Measurements from ENCODE around the gene KANSL3. TPM values are rescaled to one million over a fixed set of nuclear protein-coding genes. Genes with fewer than 3 reads are reported as not detected.

Gene KANSL3
- polyA plus RNA-seq, 3 donors: 53.7 to 55.1 (median 54.2) TPM

DNA sequence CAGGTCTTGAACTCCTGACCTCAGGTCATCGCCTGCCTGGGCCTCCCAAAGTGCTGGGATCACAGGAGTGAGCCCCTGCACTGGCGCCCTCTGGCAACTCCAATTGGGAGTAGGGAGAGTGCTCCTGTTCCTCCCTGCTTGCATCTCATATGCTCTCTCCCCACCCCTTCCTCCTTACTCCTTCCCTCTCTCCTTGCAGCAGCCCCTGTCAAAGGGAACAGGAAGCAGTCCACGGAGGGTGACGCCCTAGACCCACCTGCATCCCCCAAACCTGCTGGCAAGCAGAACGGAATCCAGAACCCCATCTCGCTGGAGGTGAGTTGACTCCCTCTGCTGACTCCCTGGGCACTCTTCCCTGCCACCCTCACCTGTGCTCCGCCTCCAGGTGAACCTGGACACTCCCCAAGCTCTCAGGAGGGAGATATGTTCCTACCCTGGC, 90.9 kb downstream of the KANSL3 start:
- no peak for DNase-seq (ENCODE audit: low read depth in 3 of 3, low spot score in 2 of 3)

DNA sequence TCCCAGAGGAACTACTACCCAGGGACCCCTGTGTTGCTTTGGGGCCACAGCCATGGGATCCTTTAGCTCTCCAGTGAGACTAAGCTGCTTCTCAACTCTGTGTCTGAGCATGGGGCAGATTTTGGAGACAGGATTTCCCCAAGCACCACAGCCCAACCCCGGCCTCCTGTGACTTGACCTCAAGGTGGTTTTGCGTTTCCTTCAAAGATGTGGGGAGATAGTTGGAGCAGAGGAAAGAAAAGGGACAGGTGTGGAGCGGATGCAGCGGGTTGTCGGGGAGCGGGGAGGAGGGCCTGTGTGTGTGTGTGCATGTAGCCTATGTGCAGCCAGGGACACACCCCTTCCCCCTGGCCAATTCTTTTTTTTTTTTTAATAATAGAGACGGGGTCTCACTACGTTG, 91.3 kb downstream of the KANSL3 start:
- no peak for DNase-seq (ENCODE audit: low read depth in 3 of 3, low spot score in 2 of 3)

DNA sequence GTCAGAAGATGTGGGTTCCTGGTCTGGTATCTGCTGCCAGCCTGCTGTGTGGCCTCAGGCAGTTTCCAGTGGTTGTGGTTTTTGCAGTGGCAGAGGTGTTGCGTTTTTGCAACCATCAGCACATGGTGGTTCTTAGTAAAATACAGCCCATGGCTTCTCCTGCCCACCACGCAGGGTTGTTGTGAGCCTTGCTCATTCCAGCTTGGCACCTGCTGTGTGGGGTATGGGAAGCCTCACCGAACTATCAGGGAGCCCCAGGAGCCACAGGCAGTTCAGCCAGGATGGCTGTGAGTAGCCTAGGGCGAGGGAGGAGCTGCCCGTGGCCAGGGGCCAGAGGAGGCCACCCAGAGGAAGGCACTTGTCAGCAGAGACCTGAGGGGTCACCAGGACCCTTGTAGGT, 91.8 kb downstream of the KANSL3 start:
- no peak for DNase-seq (ENCODE audit: low read depth in 3 of 3, low spot score in 2 of 3)

Other genes starting within 250 kb of the KANSL3 start
- gene NEURL3, start 133.0 kb downstream of the KANSL3 start, polyA plus RNA-seq (ENCODE audit: insufficient read length in 3 of 3): 1 to 10 TPM; 4.5 to 6.6 (median 5.9) TPM
- 1 to 10 TPM; 3.8 to 4.1 (median 4.0) TPM for gene ARID5A, start 101.6 kb downstream of the KANSL3 start, polyA plus RNA-seq (ENCODE audit: insufficient read length in 3 of 3)
- gene FER1L5, start 4.5 kb upstream of the KANSL3 start, polyA plus RNA-seq (ENCODE audit: insufficient read length in 3 of 3): under 1 TPM; 0.74 to 0.80 (median 0.79) TPM
- 10 to 100 TPM; 52.6 to 58.6 (median 53.8) TPM for gene LMAN2L, start 101.8 kb upstream of the KANSL3 start, polyA plus RNA-seq (ENCODE audit: insufficient read length in 3 of 3)
- 10 to 100 TPM; 10.9 to 13.2 (median 12.4) TPM for gene CNNM4, start 122.6 kb upstream of the KANSL3 start, polyA plus RNA-seq (ENCODE audit: insufficient read length in 3 of 3)
- 10 to 100 TPM; 27.9 to 32.5 (median 32.5) TPM for gene CNNM3, start 178.0 kb upstream of the KANSL3 start, polyA plus RNA-seq (ENCODE audit: insufficient read length in 3 of 3)
- 1 to 10 TPM; 2.4 to 2.9 (median 2.8) TPM for gene ANKRD23, start 205.7 kb upstream of the KANSL3 start, polyA plus RNA-seq (ENCODE audit: insufficient read length in 3 of 3)
- 1 to 10 TPM; 7.9 to 9.0 (median 8.2) TPM for gene ANKRD39, start 219.7 kb upstream of the KANSL3 start, polyA plus RNA-seq (ENCODE audit: insufficient read length in 3 of 3)
- 10 to 100 TPM; 31.1 to 33.9 (median 31.3) TPM for gene SEMA4C, start 231.8 kb upstream of the KANSL3 start, polyA plus RNA-seq (ENCODE audit: insufficient read length in 3 of 3)

Measured in right renal cortex interstitium (tissue), 3 donors.